Immature natural killer cell (primary cell): ENCODE data around the gene C19orf44. TPM values are rescaled to one million over a fixed set of nuclear protein-coding genes. Genes with fewer than 3 reads are reported as not detected.

Experiments used
- DNase-seq, 3 donors: peaks; one replicate each; pipeline ENCODE4 v3.0.0; 2022; ENCODE audit warnings: mixed read lengths in 1 of 3
- H3K27ac Mint-ChIP-seq, 6 donors: one replicate each; pipeline ENCODE4 v1.8.0; 2020; ENCODE audit warnings: mixed read lengths in 6 of 6, mild to moderate bottlenecking in 5 of 6, inconsistent platforms in 4 of 6, moderate library complexity in 3 of 6
- H3K27me3 Mint-ChIP-seq, 3 donors: one replicate each; pipeline ENCODE4 v1.8.0; 2020 to 2021; ENCODE audit warnings: low read depth in 3 of 3, mild to moderate bottlenecking in 3 of 3, mixed read lengths in 3 of 3, moderate library complexity in 3 of 3, inconsistent platforms in 1 of 3
- H3K36me3 Mint-ChIP-seq, 3 donors: one replicate each; pipeline ENCODE4 v1.8.0; 2020; ENCODE audit warnings: mixed read lengths in 3 of 3, inconsistent platforms in 2 of 3, mild to moderate bottlenecking in 2 of 3
- H3K4me1 Mint-ChIP-seq, 2 donors: one replicate each; pipeline ENCODE4 v1.8.0; 2020; ENCODE audit warnings: inconsistent platforms in 2 of 2, mild to moderate bottlenecking in 2 of 2, mixed read lengths in 2 of 2, moderate library complexity in 1 of 2
- H3K4me3 Mint-ChIP-seq, 5 donors: one replicate each; pipeline ENCODE4 v1.8.0; 2020; ENCODE audit warnings: mild to moderate bottlenecking in 5 of 5, mixed read lengths in 5 of 5, inconsistent platforms in 3 of 5, moderate library complexity in 3 of 5
- H3K9me3 Mint-ChIP-seq, 6 donors: one replicate each; pipeline ENCODE4 v1.8.0; 2020; ENCODE audit warnings: mild to moderate bottlenecking in 6 of 6, mixed read lengths in 6 of 6, inconsistent platforms in 4 of 6, moderate library complexity in 3 of 6
- polyA plus RNA-seq, 3 donors: library from polyadenylated mRNA; unstranded; fragments of 300-500 nt; fragmentation: Illumina TruSeq; gene quantifications; one replicate each; pipeline ENCODE4 v1.2.3, GENCODE V29; 2021

C19orf44 gene
- polyA plus RNA-seq, 3 donors from 2014 or later, result 0.80 to 1.2 TPM; not detected in 1

GRCh38 chr19:16514383-16515019 lies 18.3 kb downstream of the C19orf44 start:
- peaks cover 0 to 6% (median 1%) of the 10 kb centered on the region in 3 donors for H3K27me3 Mint-ChIP-seq
- H3K27ac Mint-ChIP-seq, result no peak overlapping the region
- H3K36me3 Mint-ChIP-seq, result peaks cover 0 to 15% (median 10%) of the 10 kb centered on the region in 3 donors
- no peaks in the 10 kb centered on the region for H3K9me3 Mint-ChIP-seq
- peaks cover 12 to 15% of the 10 kb centered on the region in 2 donors for H3K4me1 Mint-ChIP-seq
- H3K4me3 Mint-ChIP-seq, result no peak overlapping the region
- no peak for DNase-seq

GRCh38 chr19:16516381-16516780 lies 20.2 kb downstream of the C19orf44 start:
- peaks cover 0 to 5% (median 1%) of the 10 kb centered on the region in 3 donors for H3K27me3 Mint-ChIP-seq
- H3K27ac Mint-ChIP-seq, result peak overlapping the region in 1 of 6 donors; percentile 22
- DNase-seq, result no peak
- peaks cover 0 to 25% (median 10%) of the 10 kb centered on the region in 3 donors for H3K36me3 Mint-ChIP-seq
- H3K9me3 Mint-ChIP-seq, result no peaks in the 10 kb centered on the region
- H3K4me3 Mint-ChIP-seq, result no peak overlapping the region
- peaks cover 12 to 15% of the 10 kb centered on the region in 2 donors for H3K4me1 Mint-ChIP-seq

GRCh38 chr19:16516923-16517610 lies 20.9 kb downstream of the C19orf44 start:
- Mint-ChIP-seq H3K27me3 (peaks cover 0 to 5% (median 1%) of the 10 kb centered on the region in 3 donors), H3K4me3 (no peak overlapping the region), H3K4me1 (peaks cover 12 to 15% of the 10 kb centered on the region in 2 donors), H3K27ac (peak overlapping the region in 4 of 6 donors; percentile 30 to 75 (median 58)), H3K36me3 (peaks cover 0 to 25% (median 10%) of the 10 kb centered on the region in 3 donors), H3K9me3 (no peaks in the 10 kb centered on the region)
- DNase-seq, result peak; percentile 35 to 38 (median 38)

GRCh38 chr19:16518061-16518460 lies 21.9 kb downstream of the C19orf44 start:
- Mint-ChIP-seq H3K27ac (peak overlapping the region in 1 of 6 donors; percentile 39), H3K4me3 (no peak overlapping the region), H3K36me3 (peaks cover 0 to 29% (median 10%) of the 10 kb centered on the region in 3 donors), H3K9me3 (no peaks in the 10 kb centered on the region), H3K4me1 (peaks cover 12 to 15% of the 10 kb centered on the region in 2 donors), H3K27me3 (peaks cover 0 to 5% (median 1%) of the 10 kb centered on the region in 3 donors)
- no peak for DNase-seq

- H3K27me3 Mint-ChIP-seq, result peaks cover 0 to 5% (median 1%) of the 10 kb centered on the region in 3 donors
These were observed 22.5 kb downstream of the C19orf44 start for GRCh38 chr19:16518483-16519229.

GRCh38 chr19:16519230-16519687 lies 23.1 kb downstream of the C19orf44 start:
- no peak overlapping the region for H3K27ac Mint-ChIP-seq
- no peak overlapping the region for H3K4me3 Mint-ChIP-seq
- peaks cover 0 to 37% (median 14%) of the 10 kb centered on the region in 3 donors for H3K36me3 Mint-ChIP-seq
- H3K9me3 Mint-ChIP-seq, result no peaks in the 10 kb centered on the region
- H3K4me1 Mint-ChIP-seq, result peaks cover 12 to 15% of the 10 kb centered on the region in 2 donors
- no peak for DNase-seq
- peaks cover 0 to 5% (median 1%) of the 10 kb centered on the region in 3 donors for H3K27me3 Mint-ChIP-seq

More at GRCh38 chr19:16518483-16519229, 22.5 kb downstream of the C19orf44 start:
- Mint-ChIP-seq H3K9me3 (no peaks in the 10 kb centered on the region), H3K4me1 (peaks cover 12 to 15% of the 10 kb centered on the region in 2 donors), H3K4me3 (no peak overlapping the region), H3K27ac (peak overlapping the region in 2 of 6 donors; percentile 21 to 39), H3K36me3 (peaks cover 0 to 32% (median 13%) of the 10 kb centered on the region in 3 donors)
- DNase-seq, result no peak

GRCh38 chr19:16520074-16520973 lies 24.1 kb downstream of the C19orf44 start:
- peak overlapping the region in 2 of 6 donors; percentile 42 to 74 for H3K27ac Mint-ChIP-seq
- H3K27me3 Mint-ChIP-seq, result peaks cover 0 to 5% (median 1%) of the 10 kb centered on the region in 3 donors
- peaks cover 0 to 37% (median 14%) of the 10 kb centered on the region in 3 donors for H3K36me3 Mint-ChIP-seq
- H3K4me3 Mint-ChIP-seq, result no peak overlapping the region
- H3K4me1 Mint-ChIP-seq, result peaks cover 12 to 15% of the 10 kb centered on the region in 2 donors
- no peaks in the 10 kb centered on the region for H3K9me3 Mint-ChIP-seq
- DNase-seq, result no peak

GRCh38 chr19:16520986-16521624 lies 24.9 kb downstream of the C19orf44 start:
- Mint-ChIP-seq H3K4me1 (peaks cover 12 to 15% of the 10 kb centered on the region in 2 donors), H3K27ac (peak overlapping the region in 1 of 6 donors; percentile 42), H3K9me3 (no peaks in the 10 kb centered on the region), H3K4me3 (no peak overlapping the region), H3K27me3 (peaks cover 0 to 5% (median 1%) of the 10 kb centered on the region in 3 donors), H3K36me3 (peaks cover 0 to 37% (median 14%) of the 10 kb centered on the region in 3 donors)
- no peak for DNase-seq

GRCh38 chr19:16521715-16522289 lies 25.6 kb downstream of the C19orf44 start:
- DNase-seq, result no peak
- Mint-ChIP-seq H3K27ac (no peak overlapping the region), H3K36me3 (peaks cover 0 to 39% (median 14%) of the 10 kb centered on the region in 3 donors), H3K9me3 (no peaks in the 10 kb centered on the region), H3K27me3 (peaks cover 0 to 5% (median 1%) of the 10 kb centered on the region in 3 donors), H3K4me1 (peaks cover 10 to 11% of the 10 kb centered on the region in 2 donors), H3K4me3 (no peak overlapping the region)

GRCh38 chr19:16522559-16523377 lies 26.6 kb downstream of the C19orf44 start:
- no peak overlapping the region for H3K4me3 Mint-ChIP-seq
- no peak overlapping the region for H3K27ac Mint-ChIP-seq
- H3K4me1 Mint-ChIP-seq, result peaks cover under 1 to 4% of the 10 kb centered on the region in 2 donors
- no peak for DNase-seq
- H3K9me3 Mint-ChIP-seq, result no peaks in the 10 kb centered on the region
- peaks cover 0 to 38% (median 11%) of the 10 kb centered on the region in 3 donors for H3K36me3 Mint-ChIP-seq
- H3K27me3 Mint-ChIP-seq, result peaks cover 0 to 1% (median 0%) of the 10 kb centered on the region in 3 donors

- no peak overlapping the region for H3K4me3 Mint-ChIP-seq
- H3K27me3 Mint-ChIP-seq, result peaks cover 0 to 3% (median 3%) of the 10 kb centered on the region in 3 donors
- peaks cover 0 to 29% (median 7%) of the 10 kb centered on the region in 3 donors for H3K36me3 Mint-ChIP-seq
- peaks cover 0 to 2% of the 10 kb centered on the region in 2 donors for H3K4me1 Mint-ChIP-seq
- no peak for DNase-seq
- no peak overlapping the region for H3K27ac Mint-ChIP-seq
- H3K9me3 Mint-ChIP-seq, result no peaks in the 10 kb centered on the region
These were observed 29.0 kb downstream of the C19orf44 start for GRCh38 chr19:16524991-16525734.
